ENCODE measurements around the gene GNAI3. TPM values are rescaled to one million over a fixed set of nuclear protein-coding genes. Genes with fewer than 3 reads are reported as not detected.

Gene GNAI3
- total RNA-seq, 1 donor from 2014 or later: 7.6 TPM

DNA sequence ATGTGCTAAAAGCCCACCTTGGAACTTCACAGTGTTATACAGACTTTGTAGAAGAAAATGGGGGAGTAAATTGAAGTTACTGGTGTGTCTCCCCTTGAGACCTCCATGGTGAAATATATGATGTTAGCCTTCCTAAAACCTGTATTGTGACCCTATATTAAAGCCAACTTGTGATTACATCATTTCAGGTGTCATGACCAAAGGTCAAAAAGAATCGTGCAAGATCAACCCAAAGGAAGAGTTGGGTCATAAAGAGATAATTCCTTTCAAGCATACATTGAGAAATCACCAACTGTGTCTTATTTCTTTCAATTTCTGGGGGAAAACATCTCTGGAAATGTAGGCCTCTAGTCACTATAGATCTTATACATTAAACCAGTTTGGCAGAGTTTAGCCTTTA, 36.4 kb downstream of the GNAI3 start:
- Mint-ChIP-seq H3K9me3 (ENCODE audit: unreplicated experiment) (no peaks in the 10 kb centered on the region), H3K27me3 (ENCODE audit: unreplicated experiment) (no peaks in the 10 kb centered on the region), H3K4me3 (ENCODE audit: unreplicated experiment) (no peak overlapping the region), H3K27ac (ENCODE audit: unreplicated experiment) (no peak overlapping the region), H3K4me1 (ENCODE audit: unreplicated experiment) (no peaks in the 10 kb centered on the region), H3K36me3 (ENCODE audit: unreplicated experiment) (peaks cover 66% of the 10 kb centered on the region)
- TF ChIP-seq, protein P1, sequence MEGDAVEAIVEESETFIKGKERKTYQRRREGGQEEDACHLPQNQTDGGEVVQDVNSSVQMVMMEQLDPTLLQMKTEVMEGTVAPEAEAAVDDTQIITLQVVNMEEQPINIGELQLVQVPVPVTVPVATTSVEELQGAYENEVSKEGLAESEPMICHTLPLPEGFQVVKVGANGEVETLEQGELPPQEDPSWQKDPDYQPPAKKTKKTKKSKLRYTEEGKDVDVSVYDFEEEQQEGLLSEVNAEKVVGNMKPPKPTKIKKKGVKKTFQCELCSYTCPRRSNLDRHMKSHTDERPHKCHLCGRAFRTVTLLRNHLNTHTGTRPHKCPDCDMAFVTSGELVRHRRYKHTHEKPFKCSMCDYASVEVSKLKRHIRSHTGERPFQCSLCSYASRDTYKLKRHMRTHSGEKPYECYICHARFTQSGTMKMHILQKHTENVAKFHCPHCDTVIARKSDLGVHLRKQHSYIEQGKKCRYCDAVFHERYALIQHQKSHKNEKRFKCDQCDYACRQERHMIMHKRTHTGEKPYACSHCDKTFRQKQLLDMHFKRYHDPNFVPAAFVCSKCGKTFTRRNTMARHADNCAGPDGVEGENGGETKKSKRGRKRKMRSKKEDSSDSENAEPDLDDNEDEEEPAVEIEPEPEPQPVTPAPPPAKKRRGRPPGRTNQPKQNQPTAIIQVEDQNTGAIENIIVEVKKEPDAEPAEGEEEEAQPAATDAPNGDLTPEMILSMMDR (IDR thresholded peaks at IDR 0.05): no peak
- no peak for DNase-seq (ENCODE audit: extremely low spot score, unreplicated experiment)

DNA sequence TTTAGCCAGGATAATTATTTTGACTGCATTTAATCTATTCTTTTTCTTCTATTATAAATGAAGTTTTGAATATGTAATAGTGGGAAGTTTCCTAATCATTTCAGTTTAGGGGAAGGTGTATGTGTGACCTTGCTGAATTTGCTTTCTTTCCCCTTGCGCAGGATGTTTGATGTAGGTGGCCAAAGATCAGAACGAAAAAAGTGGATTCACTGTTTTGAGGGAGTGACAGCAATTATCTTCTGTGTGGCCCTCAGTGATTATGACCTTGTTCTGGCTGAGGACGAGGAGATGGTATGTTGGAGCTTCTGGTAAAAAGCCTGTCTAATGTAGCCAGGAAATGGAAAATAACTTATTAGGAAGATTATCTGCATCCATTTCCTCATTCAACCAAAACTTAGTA, 37.6 kb downstream of the GNAI3 start:
- Mint-ChIP-seq H3K4me3 (ENCODE audit: unreplicated experiment) (no peak overlapping the region), H3K9me3 (ENCODE audit: unreplicated experiment) (no peaks in the 10 kb centered on the region), H3K4me1 (ENCODE audit: unreplicated experiment) (no peaks in the 10 kb centered on the region), H3K27me3 (ENCODE audit: unreplicated experiment) (no peaks in the 10 kb centered on the region), H3K27ac (ENCODE audit: unreplicated experiment) (no peak overlapping the region), H3K36me3 (ENCODE audit: unreplicated experiment) (peaks cover 64% of the 10 kb centered on the region)
- TF ChIP-seq, protein P1 (IDR thresholded peaks at IDR 0.05): no peak
- DNase-seq (ENCODE audit: extremely low spot score, unreplicated experiment): no peak

DNA sequence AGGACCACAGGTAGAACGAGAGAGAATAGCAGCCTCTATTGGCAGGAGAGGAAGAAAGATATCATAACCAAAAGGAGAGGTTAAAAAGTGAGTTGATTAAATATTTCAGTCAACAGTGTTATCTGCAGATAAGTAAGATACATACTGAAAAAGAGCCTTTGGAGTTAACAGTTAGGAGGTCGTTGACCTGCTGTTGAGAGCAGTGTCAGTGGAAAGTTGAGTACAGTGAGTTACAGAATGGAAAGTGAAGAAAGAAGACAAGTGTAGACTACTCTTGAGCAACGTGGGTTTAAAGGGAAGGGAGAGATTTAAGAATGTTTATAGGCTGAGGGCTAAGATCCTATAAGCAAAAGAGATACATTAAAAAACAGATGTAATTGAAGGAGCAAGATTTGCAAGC, 40.8 kb downstream of the GNAI3 start:
- Mint-ChIP-seq H3K4me3 (ENCODE audit: unreplicated experiment) (no peak overlapping the region), H3K27me3 (ENCODE audit: unreplicated experiment) (no peaks in the 10 kb centered on the region), H3K4me1 (ENCODE audit: unreplicated experiment) (no peaks in the 10 kb centered on the region), H3K36me3 (ENCODE audit: unreplicated experiment) (peaks cover 69% of the 10 kb centered on the region), H3K9me3 (ENCODE audit: unreplicated experiment) (no peaks in the 10 kb centered on the region), H3K27ac (ENCODE audit: unreplicated experiment) (no peak overlapping the region)
- no peak for DNase-seq (ENCODE audit: extremely low spot score, unreplicated experiment)
- TF ChIP-seq, protein P1 (IDR thresholded peaks at IDR 0.05): no peak

GRCh38 chr1:109589679-109590078, 41.3 kb downstream of the GNAI3 start:
- Mint-ChIP-seq H3K27ac (ENCODE audit: unreplicated experiment) (no peak overlapping the region), H3K36me3 (ENCODE audit: unreplicated experiment) (peaks cover 65% of the 10 kb centered on the region)

GRCh38 chr1:109592916-109593315, 44.5 kb downstream of the GNAI3 start:
- DNase-seq (ENCODE audit: extremely low spot score, unreplicated experiment): no peak
- peaks cover 7% of the 10 kb centered on the region for H3K4me1 Mint-ChIP-seq (ENCODE audit: unreplicated experiment)
- no peak overlapping the region for H3K4me3 Mint-ChIP-seq (ENCODE audit: unreplicated experiment)
- no peaks in the 10 kb centered on the region for H3K9me3 Mint-ChIP-seq (ENCODE audit: unreplicated experiment)
- no peaks in the 10 kb centered on the region for H3K27me3 Mint-ChIP-seq (ENCODE audit: unreplicated experiment)
- TF ChIP-seq, protein P1 (IDR thresholded peaks at IDR 0.05): no peak
- peaks cover 53% of the 10 kb centered on the region for H3K36me3 Mint-ChIP-seq (ENCODE audit: unreplicated experiment)
- no peak overlapping the region for H3K27ac Mint-ChIP-seq (ENCODE audit: unreplicated experiment)

More at GRCh38 chr1:109589679-109590078, 41.3 kb downstream of the GNAI3 start:
- Mint-ChIP-seq H3K9me3 (ENCODE audit: unreplicated experiment) (no peaks in the 10 kb centered on the region), H3K4me3 (ENCODE audit: unreplicated experiment) (no peak overlapping the region), H3K4me1 (ENCODE audit: unreplicated experiment) (no peaks in the 10 kb centered on the region), H3K27me3 (ENCODE audit: unreplicated experiment) (no peaks in the 10 kb centered on the region)
- no peak for DNase-seq (ENCODE audit: extremely low spot score, unreplicated experiment)
- TF ChIP-seq, protein P1 (IDR thresholded peaks at IDR 0.05): no peak

Data from osteocyte (in vitro differentiated cells).